GM23338 (cell line): Measurements from ENCODE around the gene SLC25A25. TPM values are rescaled to one million over a fixed set of nuclear protein-coding genes. Genes with fewer than 3 reads are reported as not detected.

Experiments used
- ATAC-seq: fragments of 200-7000 bp; cut with Tn5 transposase; 3 replicates; pipeline ENCODE4 v1.9.1; 2020
- DNase-seq: peaks from one replicate; pipeline ENCODE4 v3.0.0-alpha.2; 2015; ENCODE audit warnings: low spot score
- H2AFZ ChIP-seq: fragments of 200-600 bp; sonication (generic); 2 replicates; pipeline ENCODE4 v1.8.0; 2016; ENCODE audit warnings: antibody characterized with exemption, mild to moderate bottlenecking, moderate library complexity
- H3F3A ChIP-seq: fragments of 200-600 bp; sonication (generic); replicated peaks from 2 replicates; pipeline ENCODE4 v1.8.0; 2017; ENCODE audit warnings: antibody characterized with exemption, mixed run types, low read depth
- H3K27ac ChIP-seq: fragments of 200-600 bp; sonication (generic); 2 replicates; pipeline ENCODE4 v1.6.1; 2016; ENCODE audit warnings: low read depth
- H3K27me3 ChIP-seq: fragments of 200-600 bp; sonication (generic); 2 replicates; pipeline ENCODE4 v1.8.0; 2016; ENCODE audit warnings: mild to moderate bottlenecking, mixed run types, moderate library complexity; ENCODE audit not compliant: insufficient read depth
- H3K36me3 ChIP-seq: fragments of 200-600 bp; sonication (generic); 2 replicates; pipeline ENCODE4 v1.8.0; 2016; ENCODE audit warnings: mild to moderate bottlenecking; ENCODE audit not compliant: insufficient read depth
- H3K4me1 ChIP-seq: fragments of 200-600 bp; sonication (generic); 2 replicates; pipeline ENCODE4 v1.8.0; 2016; ENCODE audit warnings: mild to moderate bottlenecking, moderate library complexity; ENCODE audit not compliant: insufficient read depth
- H3K4me2 ChIP-seq: fragments of 200-600 bp; sonication (generic); 2 replicates; pipeline ENCODE4 v1.7.1; 2017; ENCODE audit warnings: mixed run types
- H3K4me3 ChIP-seq: fragments of 200-600 bp; sonication (generic); 2 replicates; pipeline ENCODE4 v1.6.1; 2016; ENCODE audit warnings: mixed run types
- H3K79me2 ChIP-seq: fragments of 200-600 bp; sonication (generic); replicated peaks from 2 replicates; pipeline ENCODE4 v1.8.0; 2017; ENCODE audit warnings: mild to moderate bottlenecking; ENCODE audit not compliant: insufficient read depth
- H3K9me2 ChIP-seq: fragments of 200-600 bp; sonication (generic); 2 replicates; pipeline ENCODE4 v1.8.0; 2017; ENCODE audit not compliant: insufficient read depth
- H4K20me1 ChIP-seq: fragments of 200-600 bp; sonication (generic); replicated peaks from 2 replicates; pipeline ENCODE4 v1.8.0; 2017; ENCODE audit warnings: mild to moderate bottlenecking; ENCODE audit not compliant: insufficient read depth
- H3K27ac Mint-ChIP-seq: 2 replicates; pipeline ENCODE4 v1.8.0; 2020; ENCODE audit warnings: inconsistent platforms, mild to moderate bottlenecking, moderate library complexity, mixed read lengths
- H3K27me3 Mint-ChIP-seq: 3 replicates; pipeline ENCODE4 v1.8.0; 2022; ENCODE audit warnings: low read depth, mild to moderate bottlenecking, moderate library complexity, mixed read lengths, inconsistent platforms; ENCODE audit not compliant: insufficient read depth, poor library complexity
- H3K36me3 Mint-ChIP-seq: 3 replicates; pipeline ENCODE4 v1.8.0; 2021; ENCODE audit warnings: low read depth, mild to moderate bottlenecking, inconsistent platforms, moderate library complexity, mixed read lengths
- H3K4me1 Mint-ChIP-seq: 3 replicates; pipeline ENCODE4 v1.8.0; 2020; ENCODE audit warnings: mild to moderate bottlenecking, inconsistent platforms, mixed read lengths
- H3K4me3 Mint-ChIP-seq: 3 replicates; pipeline ENCODE4 v1.8.0; 2021; ENCODE audit warnings: moderate library complexity, mild to moderate bottlenecking, inconsistent platforms, mixed read lengths
- H3K9me3 Mint-ChIP-seq: 3 replicates; pipeline ENCODE4 v1.8.0; 2020; ENCODE audit warnings: moderate library complexity, mild to moderate bottlenecking, inconsistent platforms, mixed read lengths
- CREB1 ChIP-seq: fragments of 250-450 bp; sonication (Bioruptor Pico); IDR thresholded peaks from 2 replicates; pipeline ENCODE4 v1.5.0; 2020; ENCODE audit warnings: low read depth, mild to moderate bottlenecking, moderate library complexity
- CTCF ChIP-seq, 2 experiments: fragments of 200-600 bp in 1 of 2; sonication (generic) in 1 of 2; conservative IDR thresholded peaks; 2 replicates each; pipeline versions ENCODE4 v1.5.1 to v1.6.1; 2016 to 2017; ENCODE audit warnings: antibody characterized with exemption in 2 of 2, low read depth in 2 of 2, mild to moderate bottlenecking in 2 of 2, moderate library complexity in 1 of 2
- ETS1 ChIP-seq: IDR thresholded peaks from 2 replicates; pipeline ENCODE4 v1.6.1; 2016; ENCODE audit warnings: antibody characterized with exemption
- EZH2 ChIP-seq: fragments of 200-600 bp; sonication (generic); IDR thresholded peaks from one replicate; pipeline ENCODE4 v1.8.0; 2017; ENCODE audit warnings: antibody characterized with exemption, mild to moderate bottlenecking, low read depth; ENCODE audit not compliant: unreplicated experiment
- EZH2phosphoT487 ChIP-seq: fragments of 200-600 bp; sonication (generic); IDR thresholded peaks from one replicate; pipeline ENCODE4 v1.8.1; 2018; ENCODE audit warnings: antibody characterized with exemption; ENCODE audit not compliant: unreplicated experiment
- JUNB ChIP-seq: IDR thresholded peaks from one replicate; pipeline ENCODE4 v1.6.1; 2016; ENCODE audit warnings: antibody characterized with exemption; ENCODE audit not compliant: unreplicated experiment
- NANOG ChIP-seq: IDR thresholded peaks from 2 replicates; pipeline ENCODE4 v1.6.1; 2016; ENCODE audit warnings: antibody characterized with exemption, borderline replicate concordance
- POLR2AphosphoS5 ChIP-seq: IDR thresholded peaks from 2 replicates; pipeline ENCODE4 v1.6.1; 2016; ENCODE audit warnings: antibody characterized with exemption, low read depth
- REST ChIP-seq: IDR thresholded peaks from one replicate; pipeline ENCODE4 v1.6.1; 2018; ENCODE audit warnings: antibody characterized with exemption; ENCODE audit not compliant: unreplicated experiment
- ZNF114 ChIP-seq: fragments of 250-450 bp; sonication (Bioruptor Pico); IDR thresholded peaks from 2 replicates; pipeline ENCODE4 v1.5.0; 2020; ENCODE audit warnings: mild to moderate bottlenecking, moderate library complexity
- ZNF331 ChIP-seq: fragments of 250-450 bp; sonication (Bioruptor Pico); IDR thresholded peaks from 2 replicates; pipeline ENCODE4 v1.5.0; 2020; ENCODE audit warnings: low read depth, mild to moderate bottlenecking, moderate library complexity
- ZNF462 ChIP-seq: fragments of 250-450 bp; sonication (Bioruptor Pico); IDR thresholded peaks from 2 replicates; pipeline ENCODE4 v1.5.0; 2020; ENCODE audit warnings: mild to moderate bottlenecking, moderate library complexity
- polyA plus RNA-seq: library from polyadenylated mRNA; unstranded; fragments of >200 nt; fragmentation: Nextera tagmentation; extraction: Ambion mirVana; gene quantifications from 2 replicates; pipeline ENCODE4 v1.2.1, GENCODE V29; 2016
- total RNA-seq: library from RNA; depleted of rRNA; stranded (reverse); fragments of >200 nt; shearing (Covaris generic); gene quantifications from 2 replicates; pipeline ENCODE4 v1.2.3, GENCODE V29; 2014

SLC25A25 gene
- total and polyA plus RNA-seq, 2 experiments from 2014 or later = 7.1 to 27.0 TPM

GRCh38 chr9:128120741-128121465, 52.9 kb downstream of the SLC25A25 start:
- peaks cover 11% of the 10 kb centered on the region for H3K79me2 ChIP-seq
- Mint-ChIP-seq H3K27me3 (peaks cover 24% of the 10 kb centered on the region), H3K4me3 (no peak overlapping the region), H3K9me3 (no peaks in the 10 kb centered on the region), H3K4me1 (peaks cover 17% of the 10 kb centered on the region), H3K36me3 (peaks cover 39% of the 10 kb centered on the region), H3K27ac (no peak overlapping the region)
- no peak overlapping the region for H3K27ac ChIP-seq
- H3K4me1 ChIP-seq = peaks cover 8% of the 10 kb centered on the region; the same call in 1 of the 2 replicates
- no peaks in the 10 kb centered on the region for H3K9me2 ChIP-seq
- H3F3A ChIP-seq = peaks cover 7% of the 10 kb centered on the region; the same call in 1 of the 2 replicates
- H3K36me3 ChIP-seq = 0 out of 2 replicates have a peak, but pooled peaks cover 4% of the 10 kb centered on the region
- H3K27me3 ChIP-seq = no peaks in the 10 kb centered on the region
- H3K4me3 ChIP-seq = no peak overlapping the region
- H2AFZ ChIP-seq = no peak overlapping the region
- DNase-seq (no peak), ATAC-seq (no peak)
- no peak for TF ChIP-seq NANOG
- no peak for TF ChIP-seq ZNF114 (CRISPR knock-in tag)
- TF ChIP-seq EZH2 = no peak
- no peak for TF ChIP-seq REST
- TF ChIP-seq EZH2phosphoT487 = no peak
- no peak for TF ChIP-seq ETS1
- no peak for TF ChIP-seq POLR2AphosphoS5
- TF ChIP-seq CTCF (conservative IDR thresholded peaks at IDR 0.05; ENCODE audit: low read depth in 2 of 2) = no peak
- TF ChIP-seq CREB1 = no peak
- TF ChIP-seq ZNF331 (CRISPR knock-in tag) = no peak
- TF ChIP-seq JUNB = no peak
- TF ChIP-seq ZNF462 (CRISPR knock-in tag) = no peak
- no peak overlapping the region for H3K4me2 ChIP-seq
- H4K20me1 ChIP-seq = peaks cover 9% of the 10 kb centered on the region
